ENCODE results near the gene NLRP14.

The NLRP14 gene, protein sequence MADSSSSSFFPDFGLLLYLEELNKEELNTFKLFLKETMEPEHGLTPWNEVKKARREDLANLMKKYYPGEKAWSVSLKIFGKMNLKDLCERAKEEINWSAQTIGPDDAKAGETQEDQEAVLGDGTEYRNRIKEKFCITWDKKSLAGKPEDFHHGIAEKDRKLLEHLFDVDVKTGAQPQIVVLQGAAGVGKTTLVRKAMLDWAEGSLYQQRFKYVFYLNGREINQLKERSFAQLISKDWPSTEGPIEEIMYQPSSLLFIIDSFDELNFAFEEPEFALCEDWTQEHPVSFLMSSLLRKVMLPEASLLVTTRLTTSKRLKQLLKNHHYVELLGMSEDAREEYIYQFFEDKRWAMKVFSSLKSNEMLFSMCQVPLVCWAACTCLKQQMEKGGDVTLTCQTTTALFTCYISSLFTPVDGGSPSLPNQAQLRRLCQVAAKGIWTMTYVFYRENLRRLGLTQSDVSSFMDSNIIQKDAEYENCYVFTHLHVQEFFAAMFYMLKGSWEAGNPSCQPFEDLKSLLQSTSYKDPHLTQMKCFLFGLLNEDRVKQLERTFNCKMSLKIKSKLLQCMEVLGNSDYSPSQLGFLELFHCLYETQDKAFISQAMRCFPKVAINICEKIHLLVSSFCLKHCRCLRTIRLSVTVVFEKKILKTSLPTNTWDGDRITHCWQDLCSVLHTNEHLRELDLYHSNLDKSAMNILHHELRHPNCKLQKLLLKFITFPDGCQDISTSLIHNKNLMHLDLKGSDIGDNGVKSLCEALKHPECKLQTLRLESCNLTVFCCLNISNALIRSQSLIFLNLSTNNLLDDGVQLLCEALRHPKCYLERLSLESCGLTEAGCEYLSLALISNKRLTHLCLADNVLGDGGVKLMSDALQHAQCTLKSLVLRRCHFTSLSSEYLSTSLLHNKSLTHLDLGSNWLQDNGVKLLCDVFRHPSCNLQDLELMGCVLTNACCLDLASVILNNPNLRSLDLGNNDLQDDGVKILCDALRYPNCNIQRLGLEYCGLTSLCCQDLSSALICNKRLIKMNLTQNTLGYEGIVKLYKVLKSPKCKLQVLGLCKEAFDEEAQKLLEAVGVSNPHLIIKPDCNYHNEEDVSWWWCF

DNA sequence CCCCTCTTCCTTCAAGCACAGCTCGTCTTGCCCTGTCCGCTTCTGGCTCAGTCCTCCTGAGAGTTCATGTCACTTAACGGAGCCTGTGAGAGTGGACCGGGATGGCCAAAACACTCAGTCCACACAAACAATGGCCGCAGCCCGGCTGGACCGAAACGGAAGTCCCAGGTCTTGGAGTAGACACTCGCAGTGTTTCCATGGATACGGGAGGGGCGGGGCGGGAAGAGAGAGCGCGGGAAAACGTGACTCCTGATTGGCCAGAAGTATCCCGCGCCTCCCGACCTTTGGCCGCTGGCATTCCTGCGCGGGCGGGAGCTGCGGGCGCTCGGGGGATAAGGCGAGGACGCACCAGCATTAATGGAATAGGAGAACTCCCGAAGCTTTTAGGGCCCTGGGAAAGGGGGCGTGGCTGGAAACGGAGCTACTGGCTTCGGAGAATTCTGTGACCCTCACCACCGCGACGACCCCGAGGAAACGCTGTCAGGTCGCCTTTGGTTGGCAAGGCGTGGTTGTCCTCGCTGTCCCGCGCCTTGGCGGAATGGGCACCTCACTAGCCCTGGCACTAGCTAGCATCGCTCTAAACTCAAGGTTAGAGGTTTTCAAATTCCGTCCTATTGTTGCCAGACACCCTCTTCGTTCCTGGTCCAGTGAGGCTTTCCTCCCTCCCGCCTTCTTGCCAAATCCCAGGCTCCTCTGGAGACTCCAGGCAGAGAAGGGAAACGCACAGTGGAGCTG lies at the start of gene NLRP14, which contains the start of gene ZNF214:
Gene NLRP14 (plus strand): TSS at position 297 of the 735 bp plus-strand sequence. CDS start 18,108 bp downstream, outside the sequence.
Gene ZNF214 (minus strand): TSS at position 164 of the 735 bp plus-strand sequence. CDS start 17,511 bp downstream, outside the sequence.
- in situ Hi-C loops (cut with MboI; ENCODE audit: low sequenced_read_pairs): no loop called here

DNA sequence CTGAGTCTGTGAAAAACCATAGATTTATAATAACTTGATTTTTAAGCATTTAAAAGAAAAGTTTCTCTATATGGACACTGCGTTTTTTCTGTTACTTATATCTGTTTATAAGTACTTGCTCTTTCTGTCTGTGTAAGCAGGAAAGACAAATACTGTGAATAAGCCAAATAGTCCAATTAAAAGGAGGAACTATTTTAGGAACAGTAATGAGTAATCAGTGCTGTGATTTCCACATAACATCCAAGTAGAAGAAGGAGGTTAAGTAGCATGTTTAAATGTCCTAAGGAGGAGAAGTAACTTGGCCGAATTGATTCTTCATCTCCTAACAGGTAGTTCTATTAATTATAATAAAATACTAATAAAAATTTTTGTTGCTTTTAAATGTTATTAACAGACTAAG lies 40.9 kb upstream of the NLRP14 start:
- in situ Hi-C loops (cut with MboI; ENCODE audit: low sequenced_read_pairs): no loop called here

DNA sequence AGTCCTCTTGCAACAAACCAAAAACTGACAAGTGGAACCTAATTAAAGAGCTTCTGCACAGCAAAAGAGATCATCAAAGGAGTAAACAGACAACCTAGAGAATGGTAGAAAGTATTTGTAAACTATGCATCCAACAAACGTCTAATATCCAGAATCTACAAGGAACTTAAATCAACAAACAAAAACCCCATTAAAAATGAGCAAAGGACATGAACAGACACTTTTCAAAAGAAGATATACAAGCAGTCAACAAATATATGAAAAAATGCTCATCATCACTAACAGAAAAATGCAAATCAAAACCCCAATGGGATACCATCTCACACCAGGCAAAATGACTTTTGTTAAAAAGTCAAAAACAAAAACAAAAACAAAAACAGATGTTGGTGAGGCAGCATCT lies 33.8 kb upstream of the NLRP14 start:
- in situ Hi-C loops (cut with MboI; ENCODE audit: low sequenced_read_pairs): no loop called here

- in situ Hi-C loops (cut with MboI; ENCODE audit: low sequenced_read_pairs): no loop called here
Observed at GRCh38 chr11:6988506-6988905, 31.8 kb upstream of the NLRP14 start.

DNA sequence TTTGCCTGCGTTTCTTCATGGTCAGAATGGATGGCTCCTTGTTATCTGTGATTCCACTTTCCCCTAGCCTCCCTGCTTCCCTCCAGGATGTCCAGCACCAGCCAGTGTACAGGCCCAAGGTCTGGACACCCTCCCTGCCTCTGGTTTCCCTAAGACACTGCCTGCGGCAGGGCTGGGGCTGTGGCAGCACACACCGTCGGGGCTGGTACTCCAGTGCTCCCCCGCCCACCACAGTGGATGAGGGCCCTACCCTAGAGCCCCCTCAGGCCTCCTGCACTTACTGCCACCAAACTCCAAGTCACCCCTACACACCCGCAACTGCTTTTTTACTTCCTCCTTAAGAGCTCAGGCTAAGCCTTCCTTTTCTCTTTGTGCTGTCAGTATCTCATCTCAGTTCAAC lies 29.1 kb upstream of the NLRP14 start:
- in situ Hi-C loops (cut with MboI; ENCODE audit: low sequenced_read_pairs): no loop called here

DNA sequence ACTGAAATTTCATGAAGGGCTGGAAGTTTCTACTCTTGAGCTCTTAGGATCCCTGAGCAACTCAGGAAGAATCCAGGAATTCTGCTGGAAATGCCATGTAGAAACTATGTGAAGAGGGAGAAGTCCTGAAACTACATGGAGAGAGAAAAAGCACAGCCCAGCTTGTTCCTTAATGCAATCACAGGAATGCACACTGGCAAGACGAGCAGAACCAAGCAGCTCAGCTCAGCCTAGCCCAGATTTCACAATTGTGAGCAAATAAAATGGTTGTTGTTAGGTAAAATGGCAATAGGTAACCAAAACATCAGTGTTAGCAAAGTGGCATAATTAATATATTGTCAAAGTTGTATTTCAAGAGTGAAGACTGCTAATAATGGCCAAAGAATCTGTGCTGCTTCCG lies 28.3 kb upstream of the NLRP14 start:
- in situ Hi-C loops (cut with MboI; ENCODE audit: low sequenced_read_pairs): no loop called here

DNA sequence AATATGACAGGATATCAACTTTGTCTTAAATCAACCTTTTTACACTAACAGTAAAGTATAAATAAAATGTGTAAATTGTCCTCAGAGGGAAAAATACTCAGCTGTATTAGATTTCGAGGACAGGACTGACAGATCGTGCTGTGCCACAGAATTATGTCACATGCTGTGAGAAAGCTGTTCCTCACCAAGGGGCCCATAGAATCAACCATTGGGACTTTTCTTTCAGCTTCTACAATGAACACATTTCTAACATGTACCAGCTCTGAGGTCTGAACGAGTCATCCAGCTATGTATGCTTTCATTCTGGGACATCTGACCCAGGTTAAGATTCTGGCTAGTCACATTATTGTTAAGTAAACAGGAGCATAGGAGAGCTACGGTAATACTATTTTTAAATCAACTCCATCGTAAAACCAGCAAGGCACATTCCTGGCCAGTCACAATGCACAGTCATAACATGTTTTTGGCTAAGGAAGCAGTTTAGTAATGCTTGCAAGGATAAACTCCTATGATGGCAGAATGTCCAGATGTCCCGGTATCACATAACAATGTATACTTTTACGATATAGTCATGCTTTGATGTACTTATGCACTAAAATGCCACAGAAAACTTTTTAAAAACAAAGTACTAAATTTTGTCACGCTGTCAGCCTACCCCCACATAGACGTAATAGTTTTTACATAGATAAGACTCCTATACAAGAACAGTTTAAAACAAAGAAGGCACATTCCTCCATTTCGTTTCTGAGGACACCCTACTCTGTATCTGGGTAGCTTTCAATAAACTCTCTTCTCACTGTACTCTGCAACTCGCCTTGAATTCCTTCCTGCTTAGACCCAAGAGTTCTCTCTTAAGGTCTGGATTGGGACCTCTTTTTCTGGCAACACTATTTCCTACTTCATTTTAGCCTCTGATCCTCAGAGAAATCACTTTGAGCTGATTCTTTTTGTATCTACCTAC lies 27.5 kb upstream of the NLRP14 start:
- in situ Hi-C loops (cut with MboI; ENCODE audit: low sequenced_read_pairs): no loop called here

DNA sequence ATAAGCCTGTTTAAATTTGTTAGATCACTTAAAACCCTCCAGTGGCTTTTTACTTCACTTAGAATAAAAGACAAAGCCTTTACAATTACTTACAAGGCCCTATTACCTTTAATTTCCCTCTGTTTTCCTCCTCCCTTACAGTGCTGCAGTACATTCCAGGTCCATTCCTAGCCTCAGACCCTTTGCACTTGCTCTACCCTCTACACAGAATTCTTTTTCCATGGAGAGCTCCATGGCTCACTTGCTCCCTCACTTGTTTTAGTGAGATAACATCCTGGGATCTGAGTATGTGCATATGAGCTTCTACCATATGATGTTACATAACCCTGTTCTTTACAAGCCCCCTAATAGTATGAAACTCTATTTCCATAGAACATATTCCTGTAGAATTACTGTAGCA lies 24.6 kb upstream of the NLRP14 start:
- in situ Hi-C loops (cut with MboI; ENCODE audit: low sequenced_read_pairs): no loop called here

DNA sequence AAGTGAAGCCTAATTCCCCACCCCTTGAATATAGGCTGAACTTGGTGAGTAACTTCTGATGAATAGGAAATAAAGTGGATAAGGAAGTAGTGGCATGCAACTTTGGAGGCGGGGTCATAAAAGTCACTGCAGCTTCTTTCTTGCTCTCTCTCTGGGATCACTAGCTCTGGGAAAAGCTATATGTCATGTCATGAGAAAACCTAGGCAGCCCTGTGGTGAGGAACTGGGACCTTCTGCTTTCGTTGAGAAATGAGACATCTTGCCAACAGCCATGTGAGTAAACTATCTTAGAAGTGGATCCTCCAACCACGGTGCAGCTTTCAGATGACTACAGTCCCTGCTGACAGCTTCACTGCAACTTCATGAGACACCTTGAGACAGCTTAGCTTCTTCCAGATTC lies 15.8 kb upstream of the NLRP14 start:
- in situ Hi-C loops (cut with MboI; ENCODE audit: low sequenced_read_pairs): no loop called here

DNA sequence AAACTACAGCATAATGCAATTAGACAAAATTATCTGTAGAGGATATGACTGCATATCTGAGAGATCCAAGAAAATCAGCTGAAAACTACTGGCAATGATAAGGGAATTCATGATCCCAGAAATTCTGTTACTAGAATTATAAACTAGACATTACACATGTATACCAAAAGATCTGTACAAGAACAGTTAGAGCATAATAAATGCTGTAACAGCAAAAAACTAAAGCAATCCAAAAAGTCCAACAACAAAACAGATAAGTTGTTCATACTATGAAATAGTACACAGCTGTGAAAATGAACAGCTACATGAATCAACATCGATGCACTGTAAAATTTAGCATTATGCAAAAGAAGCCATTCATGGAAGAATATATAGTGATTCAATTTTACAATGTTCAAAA lies 6.2 kb upstream of the NLRP14 start:
- in situ Hi-C loops (cut with MboI; ENCODE audit: low sequenced_read_pairs): no loop called here

DNA sequence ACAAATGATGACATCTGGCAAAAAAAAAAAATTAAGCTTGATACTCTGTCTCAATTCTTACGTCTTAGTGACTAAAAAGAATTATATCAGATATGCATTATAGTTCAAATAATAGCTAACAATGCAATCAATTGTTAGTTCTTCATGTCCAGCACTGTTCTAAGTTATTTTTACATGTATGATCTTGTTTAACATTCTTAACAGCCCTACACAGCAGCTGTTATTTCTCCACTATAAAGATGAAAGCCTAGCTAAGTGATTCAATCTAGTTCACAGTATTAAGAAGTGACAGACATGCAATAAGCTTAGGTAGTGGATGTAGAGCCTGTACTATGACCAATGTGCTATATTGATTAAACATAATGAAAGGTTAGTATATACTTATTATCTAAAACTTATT lies 4.3 kb upstream of the NLRP14 start:
- in situ Hi-C loops (cut with MboI; ENCODE audit: low sequenced_read_pairs): no loop called here

GRCh38 chr11:7019500-7020182 lies 638 bp upstream of the NLRP14 start:
- in situ Hi-C loops (cut with MboI; ENCODE audit: low sequenced_read_pairs): no loop called here

DNA sequence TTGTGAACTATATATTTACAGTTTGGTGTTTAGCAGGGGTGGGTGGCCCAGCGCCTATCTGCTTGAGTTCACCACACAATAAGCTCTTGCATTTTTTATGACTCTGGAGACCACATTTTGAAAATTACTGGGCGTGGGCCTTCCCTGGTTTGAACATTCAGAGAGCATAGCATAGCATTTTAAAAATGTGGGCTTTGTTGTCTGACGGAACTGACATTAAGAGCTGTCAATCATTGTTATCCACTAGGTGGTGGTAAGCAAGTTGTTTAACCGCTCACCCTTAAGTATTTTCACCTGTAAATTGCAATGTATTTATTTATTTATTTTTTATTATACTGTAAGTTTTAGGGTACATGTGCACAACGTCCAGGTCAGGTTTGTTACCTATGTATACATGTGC lies 1.0 kb downstream of the NLRP14 start:
- in situ Hi-C loops (cut with MboI; ENCODE audit: low sequenced_read_pairs): no loop called here

- in situ Hi-C loops (cut with MboI; ENCODE audit: low sequenced_read_pairs): no loop called here
Observed at GRCh38 chr11:7028141-7028540, 7.9 kb downstream of the NLRP14 start.

DNA sequence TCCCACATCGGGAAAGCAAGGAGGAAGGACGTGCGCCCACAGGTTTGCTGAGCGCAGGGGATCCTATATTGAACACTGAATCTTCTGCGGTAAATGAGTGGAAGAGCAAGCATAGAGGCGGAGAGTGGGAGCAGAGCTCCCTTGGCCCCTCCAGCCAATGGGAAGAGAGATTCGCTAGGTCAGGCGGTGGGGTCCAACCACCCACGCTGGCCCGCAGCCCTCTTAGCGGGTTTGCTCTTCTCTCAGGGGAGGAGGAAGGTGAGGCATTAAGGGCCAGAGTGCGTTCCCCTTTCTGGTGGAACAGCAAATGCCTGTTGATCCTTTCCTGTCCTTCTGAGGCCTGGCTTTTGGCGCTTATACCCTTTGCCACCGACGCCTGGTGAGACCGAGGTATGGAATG lies 10.6 kb downstream of the NLRP14 start:
- in situ Hi-C loops (cut with MboI; ENCODE audit: low sequenced_read_pairs): no loop called here

DNA sequence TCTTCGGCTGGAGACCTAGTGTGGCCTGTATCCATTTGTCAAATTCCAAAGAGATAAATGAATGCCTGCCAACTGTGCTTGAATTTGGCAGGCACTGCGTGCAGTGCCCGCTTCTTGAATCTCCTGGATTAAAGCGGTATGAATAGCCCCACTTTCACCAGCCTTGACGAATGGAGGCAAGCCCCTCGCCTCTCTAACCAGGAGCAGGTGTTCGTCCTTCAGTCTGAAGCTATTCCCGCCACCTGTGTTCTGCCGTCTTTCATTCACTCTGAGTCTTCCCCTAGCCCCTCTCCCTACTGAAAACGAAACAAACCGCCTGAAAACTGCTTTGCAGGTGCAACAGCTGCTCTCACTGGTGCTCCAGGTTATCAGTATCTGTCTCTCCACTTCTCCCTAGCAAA lies 11.2 kb downstream of the NLRP14 start:
- in situ Hi-C loops (cut with MboI; ENCODE audit: low sequenced_read_pairs): no loop called here

GRCh38 chr11:7032692-7033091 lies 12.4 kb downstream of the NLRP14 start:
- in situ Hi-C loops (cut with MboI; ENCODE audit: low sequenced_read_pairs): no loop called here

DNA sequence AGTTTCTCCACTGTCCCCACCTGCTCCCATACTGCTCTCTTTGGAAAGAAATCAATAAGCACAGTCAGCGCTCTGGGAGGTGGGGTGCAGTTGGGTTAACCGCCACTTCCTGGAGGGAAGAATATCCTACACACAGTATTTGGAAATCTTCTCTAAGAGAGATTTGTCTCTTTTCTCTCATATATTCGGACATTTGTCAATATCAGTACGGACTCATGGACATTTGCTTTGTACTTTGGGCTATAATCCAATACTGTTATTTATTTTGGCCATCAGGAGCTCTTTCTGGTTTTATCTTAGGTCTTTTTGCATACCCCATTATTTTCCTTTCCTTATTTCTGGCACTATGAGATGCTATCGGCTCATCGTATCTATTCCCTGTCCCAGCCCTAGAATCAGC lies 13.7 kb downstream of the NLRP14 start:
- in situ Hi-C loops (cut with MboI; ENCODE audit: low sequenced_read_pairs): no loop called here

All from HL-60/S4 treated with retinoic acid at 250 ng/mL for 4 days and 3 days (cell line).